Left lung (tissue), 10 donors: Measurements from ENCODE around the gene CDH4. TPM values are rescaled to one million over a fixed set of nuclear protein-coding genes. Genes with fewer than 3 reads are reported as not detected.

Experiments
- ATAC-seq: fragments of 200-7000 bp; cut with Tn5 transposase; one replicate; pipeline ENCODE4 v1.9.1; 2020; ENCODE audit warnings: moderate library complexity
- DNase-seq, 4 donors: peaks; one replicate each; pipeline ENCODE4 v3.0.0-alpha.2; 2013 to 2020
- H3K27ac ChIP-seq, 2 donors: fragments of 200-600 bp; sonication (generic) in 1 of 2; one replicate each; pipeline versions ENCODE4 v1.5.0 to v1.8.0; 2020 to 2021
- H3K27me3 ChIP-seq, 2 donors: fragments of 200-600 bp; sonication (generic) in 1 of 2; one replicate each; pipeline versions ENCODE4 v1.5.0 to v1.8.0; 2020 to 2021
- H3K36me3 ChIP-seq, 2 donors: fragments of 200-600 bp; sonication (generic) in 1 of 2; one replicate each; pipeline versions ENCODE4 v1.5.0 to v1.8.0; 2020 to 2021
- H3K4me1 ChIP-seq, 2 donors: fragments of 200-600 bp; one replicate each; pipeline ENCODE4 v1.8.0; 2021
- H3K4me3 ChIP-seq, 2 donors: fragments of 200-600 bp; sonication (generic) in 1 of 2; one replicate each; pipeline versions ENCODE4 v1.5.0 to v1.8.0; 2020 to 2021; ENCODE audit warnings: mild to moderate bottlenecking in 1 of 2
- H3K9me3 ChIP-seq, 2 donors: fragments of 200-600 bp; sonication (generic) in 1 of 2; one replicate each; pipeline versions ENCODE4 v1.5.0 to v1.8.0; 2020 to 2021
- intact Hi-C, 2 donors: fragments of 100-400 bp; cut with DNase I; formaldehyde crosslinking; loops; one replicate each; pipeline versions ENCODE4 v1.11.2 to v1.14.2; 2022
- polyA plus RNA-seq, 6 donors: library from polyadenylated mRNA; unstranded; fragments of 120-200 nt; gene quantifications; one replicate each; pipeline ENCODE4 v1.2.1, GENCODE V29; 2013; ENCODE audit not compliant: insufficient read length in 6 of 6
- total RNA-seq, 2 donors: library from RNA; stranded (reverse); fragmentation: NEBNext Ultra II Directional; extraction: Animal tissue kit (Norgen Biotek cat#: 25700); gene quantifications; one replicate each; pipeline ENCODE4 v1.2.1, GENCODE V29; 2021
- TF ChIP-seq, protein P1 (sequence below), 2 donors: fragments of 200-600 bp; sonication (generic) in 1 of 2; IDR thresholded peaks; one replicate each; pipeline versions ENCODE4 v1.5.0 to v1.8.0; 2021; ENCODE audit warnings: antibody characterized with exemption in 2 of 2
- donor health status: DM: no; HTN: yes; CAD: no.
- donor health status: DM: no; HTN: no; CAD: no.

Gene CDH4
- total and polyA plus RNA-seq, 8 donors, result 0.24 to 10.8 (median 5.1) TPM

- H3K9me3 ChIP-seq, result no peaks in the 10 kb centered on the region
- no peak overlapping the region for H3K4me3 ChIP-seq
- no peak overlapping the region for H3K27ac ChIP-seq
- no peak for ATAC-seq
- intact Hi-C loops, result no loop called here
- no peaks in the 10 kb centered on the region for H3K36me3 ChIP-seq
- TF ChIP-seq, protein P1, sequence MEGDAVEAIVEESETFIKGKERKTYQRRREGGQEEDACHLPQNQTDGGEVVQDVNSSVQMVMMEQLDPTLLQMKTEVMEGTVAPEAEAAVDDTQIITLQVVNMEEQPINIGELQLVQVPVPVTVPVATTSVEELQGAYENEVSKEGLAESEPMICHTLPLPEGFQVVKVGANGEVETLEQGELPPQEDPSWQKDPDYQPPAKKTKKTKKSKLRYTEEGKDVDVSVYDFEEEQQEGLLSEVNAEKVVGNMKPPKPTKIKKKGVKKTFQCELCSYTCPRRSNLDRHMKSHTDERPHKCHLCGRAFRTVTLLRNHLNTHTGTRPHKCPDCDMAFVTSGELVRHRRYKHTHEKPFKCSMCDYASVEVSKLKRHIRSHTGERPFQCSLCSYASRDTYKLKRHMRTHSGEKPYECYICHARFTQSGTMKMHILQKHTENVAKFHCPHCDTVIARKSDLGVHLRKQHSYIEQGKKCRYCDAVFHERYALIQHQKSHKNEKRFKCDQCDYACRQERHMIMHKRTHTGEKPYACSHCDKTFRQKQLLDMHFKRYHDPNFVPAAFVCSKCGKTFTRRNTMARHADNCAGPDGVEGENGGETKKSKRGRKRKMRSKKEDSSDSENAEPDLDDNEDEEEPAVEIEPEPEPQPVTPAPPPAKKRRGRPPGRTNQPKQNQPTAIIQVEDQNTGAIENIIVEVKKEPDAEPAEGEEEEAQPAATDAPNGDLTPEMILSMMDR (IDR thresholded peaks at IDR 0.05), result no peak
- peaks cover 32 to 83% of the 10 kb centered on the region in 2 donors for H3K27me3 ChIP-seq
- no peak for DNase-seq
- peaks cover 0 to 16% of the 10 kb centered on the region in 2 donors for H3K4me1 ChIP-seq
Observed at GRCh38 chr20:61256365-61256764, 4.3 kb downstream of the CDH4 start.

DNA sequence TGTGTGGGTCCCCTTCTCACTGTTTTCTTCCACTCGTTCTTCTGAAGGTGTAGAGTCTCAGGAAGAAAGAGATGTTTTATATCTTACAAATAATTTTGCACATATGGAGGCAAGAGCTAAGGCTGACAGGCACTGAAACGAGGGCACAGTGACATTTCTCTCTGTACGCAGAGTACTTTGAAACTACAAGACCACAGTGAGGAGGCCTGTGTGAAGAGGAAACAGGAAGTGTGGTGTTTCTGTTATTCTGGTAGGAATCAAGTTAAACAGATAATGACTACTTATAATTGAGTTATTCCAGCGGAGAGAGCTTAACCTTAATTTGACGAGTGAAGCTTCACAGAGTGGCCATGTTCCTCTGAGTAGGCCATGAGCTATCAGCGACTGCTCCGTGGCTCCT is 4.8 kb downstream of the CDH4 start:
- Histone ChIP-seq H3K36me3 (no peaks in the 10 kb centered on the region), H3K4me3 (no peak overlapping the region), H3K9me3 (no peaks in the 10 kb centered on the region), H3K27ac (no peak overlapping the region), H3K4me1 (peaks cover 0 to 16% of the 10 kb centered on the region in 2 donors), H3K27me3 (peaks cover 28 to 80% of the 10 kb centered on the region in 2 donors)
- TF ChIP-seq, protein P1 (IDR thresholded peaks at IDR 0.05), result no peak
- no peak for ATAC-seq
- no peak for DNase-seq
- intact Hi-C loops, result no loop called here

DNA sequence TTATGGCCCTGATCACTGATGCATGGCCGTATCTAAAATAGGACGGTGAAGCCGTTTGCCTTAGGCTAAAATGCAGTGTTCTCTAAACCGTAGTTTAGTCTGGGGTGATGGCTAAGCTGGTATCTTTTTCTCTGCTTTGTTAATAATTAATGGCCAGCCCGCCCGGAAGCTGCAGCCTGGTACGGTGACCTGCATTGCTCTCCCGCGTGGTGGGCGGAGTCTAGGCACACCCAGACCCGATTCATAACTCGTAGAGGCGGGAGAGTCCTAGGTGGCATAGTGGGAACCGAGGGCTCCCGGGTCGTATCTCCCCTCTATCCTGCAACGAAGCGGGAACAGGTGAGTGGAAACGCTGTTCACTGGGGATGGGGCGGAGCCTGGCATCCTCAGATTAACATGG is 5.5 kb downstream of the CDH4 start:
- intact Hi-C loops, result no loop called here
- Histone ChIP-seq H3K4me1 (peaks cover 0 to 13% of the 10 kb centered on the region in 2 donors), H3K9me3 (no peaks in the 10 kb centered on the region), H3K4me3 (no peak overlapping the region), H3K27ac (no peak overlapping the region), H3K27me3 (peaks cover 26 to 83% of the 10 kb centered on the region in 2 donors), H3K36me3 (no peaks in the 10 kb centered on the region)
- no peak for ATAC-seq
- no peak for DNase-seq
- TF ChIP-seq, protein P1 (IDR thresholded peaks at IDR 0.05), result no peak

- intact Hi-C loops, result no loop called here
- ATAC-seq, result no peak
- TF ChIP-seq, protein P1 (IDR thresholded peaks at IDR 0.05), result no peak
Observed at GRCh38 chr20:61259741-61260140, 7.7 kb downstream of the CDH4 start.

DNA sequence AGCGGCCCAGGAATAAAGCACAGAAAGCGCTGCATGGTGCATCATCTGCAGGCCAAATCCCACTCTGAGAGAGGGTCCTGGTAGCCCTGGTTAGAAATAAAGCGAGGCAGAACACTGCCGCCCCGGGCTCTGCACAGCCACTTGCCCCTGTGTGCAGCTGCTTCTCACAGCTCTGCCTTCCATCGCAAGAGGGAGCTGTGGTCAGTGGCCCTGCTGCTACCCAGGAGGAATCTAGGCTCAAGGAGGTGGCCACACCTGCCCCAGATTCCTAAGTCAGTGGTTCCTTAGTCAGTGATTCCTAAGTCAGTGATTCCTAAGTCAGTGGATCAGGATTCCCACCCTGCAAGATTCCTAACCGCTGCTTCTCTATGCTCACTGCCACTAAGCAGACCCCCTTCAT is 8.8 kb downstream of the CDH4 start:
- H3K36me3 ChIP-seq, result no peaks in the 10 kb centered on the region
- peaks cover 0 to 70% of the 10 kb centered on the region in 2 donors for H3K27me3 ChIP-seq
- ATAC-seq (no peak), DNase-seq (no peak)
- H3K9me3 ChIP-seq, result no peaks in the 10 kb centered on the region
- H3K4me1 ChIP-seq, result no peaks in the 10 kb centered on the region
- intact Hi-C loops, result no loop called here
- TF ChIP-seq, protein P1 (IDR thresholded peaks at IDR 0.05), result no peak
- H3K27ac ChIP-seq, result no peak overlapping the region
- H3K4me3 ChIP-seq, result no peak overlapping the region

More at GRCh38 chr20:61259741-61260140, 7.7 kb downstream of the CDH4 start:
- Histone ChIP-seq H3K27me3 (peaks cover 5 to 75% of the 10 kb centered on the region in 2 donors), H3K4me3 (no peak overlapping the region), H3K9me3 (no peaks in the 10 kb centered on the region), H3K36me3 (no peaks in the 10 kb centered on the region), H3K27ac (no peak overlapping the region), H3K4me1 (no peaks in the 10 kb centered on the region)
- no peak for DNase-seq
